Measurements from ENCODE around the gene STARD8. TPM values are rescaled to one million over a fixed set of nuclear protein-coding genes. Genes with fewer than 3 reads are reported as not detected.
A peak's percentile ranks its signal among the peaks of the same experiment; 100 is the strongest.

The STARD8 gene
- total and polyA plus RNA-seq, 5 donors: 6.0 to 12.2 (median 10.2) TPM

GRCh38 chrX:68691921-68692320, 44.5 kb downstream of the STARD8 start:
- peak in 1 of 2 donors; percentile 47 for ATAC-seq
- intact Hi-C loops (cut with DNase I): no loop called here
- no peaks in the 10 kb centered on the region for H3K9me3 ChIP-seq (ENCODE audit: control insufficient read depth, low read length)
- H3K4me3 ChIP-seq (ENCODE audit: low read length): no peak overlapping the region
- DNase-seq: no peak
- no peaks in the 10 kb centered on the region for H3K4me1 ChIP-seq (ENCODE audit: control insufficient read depth, insufficient read depth, low read length)
- peak overlapping the region; percentile 59 for H3K27ac ChIP-seq (ENCODE audit: low read length)
- WGBS: 82% methylated on average over 2 of the region's 2 CpGs
- H3K27me3 ChIP-seq (ENCODE audit: control insufficient read depth, insufficient read depth): no peaks in the 10 kb centered on the region

DNA sequence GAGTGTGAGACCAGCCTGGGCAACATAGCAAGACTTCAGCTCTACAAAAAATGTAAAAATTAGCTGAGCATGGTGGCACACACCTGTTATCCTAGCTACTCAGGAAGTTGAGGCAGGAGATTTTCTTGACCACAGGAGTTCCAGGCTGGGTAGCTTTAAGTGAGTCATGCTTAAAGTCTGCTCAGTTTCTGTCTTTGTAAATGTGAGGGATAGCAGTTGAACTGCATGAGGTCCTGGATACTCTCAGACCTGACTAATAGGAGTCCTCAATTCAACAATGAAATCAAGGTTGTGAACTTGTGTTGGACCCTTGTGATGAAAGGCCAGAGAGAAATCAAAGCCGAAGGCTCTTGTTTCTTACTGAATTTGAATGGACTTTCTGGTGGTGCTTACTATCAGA, 45.2 kb downstream of the STARD8 start:
- no peak for DNase-seq
- ATAC-seq: no peak
- 79% methylated on average over 1 of the region's 1 CpG for WGBS
- Histone ChIP-seq H3K4me3 (ENCODE audit: low read length) (no peak overlapping the region), H3K27me3 (ENCODE audit: control insufficient read depth, insufficient read depth) (no peaks in the 10 kb centered on the region), H3K4me1 (ENCODE audit: control insufficient read depth, insufficient read depth, low read length) (no peaks in the 10 kb centered on the region), H3K27ac (ENCODE audit: low read length) (peak overlapping the region; percentile 31), H3K9me3 (ENCODE audit: control insufficient read depth, low read length) (no peaks in the 10 kb centered on the region)
- intact Hi-C loops (cut with DNase I): no loop called here

DNA sequence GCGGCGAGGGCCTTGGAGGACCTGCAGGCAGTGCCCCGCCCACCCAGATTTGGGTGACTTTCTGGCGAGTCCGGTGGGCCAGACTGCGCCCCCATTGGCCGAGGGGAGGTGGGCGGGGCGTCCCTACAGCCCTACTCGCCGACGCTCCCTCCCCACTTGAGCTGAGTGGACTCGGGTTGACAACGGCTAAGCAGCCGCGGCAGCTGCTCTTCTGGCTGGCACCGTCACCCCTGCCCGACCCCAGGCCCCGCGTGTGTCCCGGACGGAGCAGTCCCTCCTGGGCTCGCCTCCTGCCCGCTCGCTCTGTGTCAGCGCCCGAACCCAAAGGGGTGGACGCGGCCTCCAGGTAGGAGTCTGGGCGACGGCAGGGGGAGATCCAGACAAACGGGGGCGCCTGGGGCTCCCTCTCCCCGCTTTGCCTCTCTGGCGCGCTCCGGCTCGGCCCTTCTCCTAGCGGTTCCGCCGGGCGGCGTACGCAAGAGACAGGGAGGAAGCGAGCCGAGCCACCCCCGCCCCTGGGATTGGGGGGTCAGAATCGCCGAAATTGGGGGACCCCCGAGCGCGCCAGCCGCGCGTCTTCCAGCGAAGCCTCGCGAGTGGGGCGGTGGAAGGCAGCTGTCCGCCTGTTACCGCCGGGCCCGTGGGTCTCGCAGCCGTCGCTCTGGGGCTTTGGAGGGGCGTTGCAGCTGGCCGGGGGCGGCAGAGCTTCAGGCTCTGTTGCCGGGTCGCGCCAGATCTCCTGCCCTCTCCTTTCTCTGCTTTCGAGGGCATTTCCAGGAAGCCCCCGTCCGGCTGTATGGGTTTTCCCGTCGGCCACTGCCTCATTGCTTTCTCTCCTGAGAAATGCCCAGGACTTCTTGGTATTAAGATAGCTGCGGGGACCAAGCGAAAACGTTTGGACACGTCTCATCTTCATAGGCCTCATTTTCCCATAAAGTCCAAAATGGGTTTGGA, 46.3 kb downstream of the STARD8 start:
- 1% methylated on average over 81 of the region's 81 CpGs for WGBS
- ATAC-seq (peak; percentile 90 to 94), DNase-seq (peak; percentile 90 to 95 (median 94))
- Histone ChIP-seq H3K4me1 (ENCODE audit: control insufficient read depth, insufficient read depth, low read length) (peaks cover under 1% of the 10 kb centered on the region), H3K4me3 (ENCODE audit: low read length) (peak overlapping the region; percentile 70), H3K27me3 (ENCODE audit: control insufficient read depth, insufficient read depth) (no peaks in the 10 kb centered on the region), H3K27ac (ENCODE audit: low read length) (peak overlapping the region; percentile 57), H3K9me3 (ENCODE audit: control insufficient read depth, low read length) (no peaks in the 10 kb centered on the region)
- intact Hi-C loops (cut with DNase I): no loop called here

DNA sequence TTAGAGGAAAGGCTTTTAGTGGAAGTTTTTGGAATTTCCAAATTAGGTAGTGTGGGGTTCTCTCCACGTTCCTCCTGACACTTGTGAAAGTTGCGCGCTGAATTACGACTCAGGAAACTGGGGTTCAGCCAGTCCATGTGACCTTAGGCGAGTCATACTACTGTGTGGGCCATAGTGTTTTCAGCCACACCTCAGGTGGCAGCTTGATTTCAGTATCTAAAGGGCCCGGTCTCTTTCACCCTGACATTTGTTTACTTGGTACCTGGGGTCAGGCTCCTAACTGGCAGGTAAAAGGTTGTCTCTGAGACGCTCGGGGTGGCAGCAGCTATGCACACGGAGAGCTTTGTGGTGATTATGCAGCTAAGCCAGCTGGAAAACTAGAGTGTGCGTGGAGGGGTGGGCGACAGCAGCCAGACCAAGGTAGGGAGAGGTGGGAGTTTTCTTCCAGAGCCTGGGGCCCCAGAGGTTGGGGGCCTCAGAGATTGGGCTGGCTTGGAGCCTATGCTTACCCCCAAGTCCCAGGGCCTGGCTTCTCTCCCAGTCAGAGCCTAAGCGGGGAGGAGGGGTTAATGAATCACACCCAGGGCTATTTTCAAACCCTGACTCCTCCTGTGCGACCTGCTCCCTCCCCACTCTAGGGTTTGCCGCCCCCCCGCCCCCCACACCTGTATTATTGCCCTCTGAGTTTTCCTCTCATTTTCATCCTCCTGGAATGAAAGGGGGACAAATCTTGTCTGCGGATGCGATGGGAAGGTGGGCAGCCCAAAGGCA, 47.2 kb downstream of the STARD8 start:
- Histone ChIP-seq H3K27me3 (ENCODE audit: control insufficient read depth, insufficient read depth) (no peaks in the 10 kb centered on the region), H3K9me3 (ENCODE audit: control insufficient read depth, low read length) (no peaks in the 10 kb centered on the region), H3K27ac (ENCODE audit: low read length) (peak overlapping the region; percentile 57), H3K4me1 (ENCODE audit: control insufficient read depth, insufficient read depth, low read length) (peaks cover 1% of the 10 kb centered on the region), H3K4me3 (ENCODE audit: low read length) (peak overlapping the region; percentile 70)
- 50% methylated on average over 17 of the region's 17 CpGs for WGBS
- ATAC-seq: peak in 1 of 2 donors; percentile 36
- intact Hi-C loops (cut with DNase I): no loop called here
- DNase-seq: no peak

GRCh38 chrX:68695206-68695845, 47.9 kb downstream of the STARD8 start:
- Histone ChIP-seq H3K27ac (ENCODE audit: low read length) (peak overlapping the region; percentile 42), H3K4me1 (ENCODE audit: control insufficient read depth, insufficient read depth, low read length) (peaks cover 6% of the 10 kb centered on the region), H3K9me3 (ENCODE audit: control insufficient read depth, low read length) (no peaks in the 10 kb centered on the region), H3K4me3 (ENCODE audit: low read length) (peak overlapping the region; percentile 70), H3K27me3 (ENCODE audit: control insufficient read depth, insufficient read depth) (no peaks in the 10 kb centered on the region)
- intact Hi-C loops (cut with DNase I): no loop called here
- ATAC-seq (no peak), DNase-seq (no peak)
- WGBS: 57% methylated on average over 5 of the region's 5 CpGs

- Histone ChIP-seq H3K27me3 (ENCODE audit: control insufficient read depth, insufficient read depth) (no peaks in the 10 kb centered on the region), H3K4me1 (ENCODE audit: control insufficient read depth, insufficient read depth, low read length) (peaks cover 8% of the 10 kb centered on the region), H3K27ac (ENCODE audit: low read length) (peak overlapping the region; percentile 77), H3K4me3 (ENCODE audit: low read length) (peak overlapping the region; percentile 44), H3K9me3 (ENCODE audit: control insufficient read depth, low read length) (no peaks in the 10 kb centered on the region)
- ATAC-seq: no peak
- intact Hi-C loops (cut with DNase I): no loop called here
- 61% methylated on average over 6 of the region's 6 CpGs for whole genome bisulfite sequencing
- no peak for DNase-seq
Observed at GRCh38 chrX:68696267-68696990, 49.0 kb downstream of the STARD8 start.

DNA sequence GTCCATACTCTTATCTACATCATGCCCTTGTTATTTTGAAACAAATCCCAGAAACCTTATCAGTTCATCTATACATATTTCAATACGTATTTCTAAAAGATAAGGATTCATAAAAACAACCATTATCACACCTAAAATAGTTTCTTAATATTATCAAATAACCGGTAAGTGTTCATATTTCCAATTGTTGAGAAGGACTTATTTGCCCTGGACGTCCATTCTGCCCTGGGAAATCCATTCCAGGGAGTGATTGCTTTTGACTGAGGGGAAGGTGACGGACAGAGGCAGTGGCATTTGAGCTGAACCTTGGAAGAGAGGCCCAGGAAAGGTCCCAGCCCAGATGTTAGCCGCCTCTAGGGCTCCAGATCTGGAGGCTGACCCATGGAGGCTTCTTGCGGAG, 49.6 kb downstream of the STARD8 start:
- no peak for DNase-seq

GRCh38 chrX:68697465-68698125, 50.1 kb downstream of the STARD8 start:
- ATAC-seq (peak; percentile 13 to 15), DNase-seq (no peak)
- Histone ChIP-seq H3K4me3 (ENCODE audit: low read length) (no peak overlapping the region), H3K27ac (ENCODE audit: low read length) (peak overlapping the region; percentile 42), H3K9me3 (ENCODE audit: control insufficient read depth, low read length) (no peaks in the 10 kb centered on the region), H3K27me3 (ENCODE audit: control insufficient read depth, insufficient read depth) (no peaks in the 10 kb centered on the region), H3K4me1 (ENCODE audit: control insufficient read depth, insufficient read depth, low read length) (peaks cover 8% of the 10 kb centered on the region)
- 51% methylated on average over 6 of the region's 6 CpGs for WGBS
- intact Hi-C loops (cut with DNase I): no loop called here

More for the DNA sequence above, 49.6 kb downstream of the STARD8 start:
- Histone ChIP-seq H3K27ac (ENCODE audit: low read length) (peak overlapping the region; percentile 42), H3K27me3 (ENCODE audit: control insufficient read depth, insufficient read depth) (no peaks in the 10 kb centered on the region), H3K4me1 (ENCODE audit: control insufficient read depth, insufficient read depth, low read length) (peaks cover 8% of the 10 kb centered on the region), H3K9me3 (ENCODE audit: control insufficient read depth, low read length) (no peaks in the 10 kb centered on the region), H3K4me3 (ENCODE audit: low read length) (no peak overlapping the region)
- intact Hi-C loops (cut with DNase I): no loop called here
- WGBS: 59% methylated on average over 6 of the region's 6 CpGs
- ATAC-seq: no peak

GRCh38 chrX:68698942-68699341, 51.5 kb downstream of the STARD8 start:
- ATAC-seq (no peak), DNase-seq (no peak)
- Histone ChIP-seq H3K27me3 (ENCODE audit: control insufficient read depth, insufficient read depth) (no peaks in the 10 kb centered on the region), H3K4me1 (ENCODE audit: control insufficient read depth, insufficient read depth, low read length) (peaks cover 8% of the 10 kb centered on the region), H3K9me3 (ENCODE audit: control insufficient read depth, low read length) (no peaks in the 10 kb centered on the region), H3K4me3 (ENCODE audit: low read length) (no peak overlapping the region), H3K27ac (ENCODE audit: low read length) (peak overlapping the region; percentile 57)
- whole genome bisulfite sequencing: 82% methylated on average over 2 of the region's 2 CpGs
- intact Hi-C loops (cut with DNase I): no loop called here

Measured in right cardiac atrium (tissue), 5 donors.